Posterior vena cava (tissue), 2 donors: ENCODE measurements around the gene FAM181A. TPM values are rescaled to one million over a fixed set of nuclear protein-coding genes. Genes with fewer than 3 reads are reported as not detected.

Experiments used
- DNase-seq: peaks from one replicate; pipeline ENCODE4 v3.0.0-alpha.2; 2020; ENCODE audit warnings: low spot score
- intact Hi-C, 2 donors: fragments of 100-400 bp; cut with DNase I; formaldehyde crosslinking; loops; one replicate each; pipeline versions ENCODE4 v1.14.1 to v1.14.2; 2022 to 2023
- microRNA-seq, 2 donors: library from miRNA; unstranded; fragments of <30 nt; microRNA quantifications; one replicate each; pipeline ENCODE4 v1.2.0, GENCODE V29; 2020 to 2021; ENCODE audit warnings: borderline microRNAs expressed in 2 of 2
- total RNA-seq, 2 donors: library from RNA; stranded (reverse); fragmentation: NEBNext Ultra II Directional; extraction: Animal tissue kit (Norgen Biotek cat#: 25700); gene quantifications; one replicate each; pipeline ENCODE4 v1.2.1, GENCODE V29; 2021
- donor health status: DM: yes; HTN: yes; CAD: no.
- donor health status: DM: yes; HTN: yes; CAD: no.

FAM181A gene
- total RNA-seq, 2 donors from 2014 or later, result not detected

DNA sequence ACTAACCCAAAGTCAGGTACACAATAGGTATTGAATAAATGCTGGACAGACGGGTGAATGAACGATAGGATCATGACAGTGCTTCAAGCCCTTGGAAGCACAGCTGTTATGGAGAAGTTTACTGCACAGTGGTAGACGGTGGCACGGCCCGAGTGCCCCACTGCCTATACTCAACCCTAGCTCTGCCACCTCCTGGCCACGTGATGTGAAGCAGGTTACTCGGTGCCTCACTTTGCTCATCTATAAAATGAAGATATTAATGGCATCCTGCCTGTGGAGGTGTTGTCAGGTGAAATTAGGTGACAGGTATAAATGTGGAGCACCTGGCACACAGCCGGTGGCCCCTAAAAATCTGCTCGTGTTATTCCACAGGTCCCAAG lies 43.4 kb downstream of the FAM181A start:
- intact Hi-C loops, result no loop called here
- DNase-seq, result no peak

- intact Hi-C loops, result no loop called here
- DNase-seq, result no peak
Observed at GRCh38 chr14:93970965-93971634, 44.0 kb downstream of the FAM181A start.

- intact Hi-C loops, result no loop called here
- DNase-seq, result no peak
Observed at GRCh38 chr14:93971635-93972027, 44.5 kb downstream of the FAM181A start.

DNA sequence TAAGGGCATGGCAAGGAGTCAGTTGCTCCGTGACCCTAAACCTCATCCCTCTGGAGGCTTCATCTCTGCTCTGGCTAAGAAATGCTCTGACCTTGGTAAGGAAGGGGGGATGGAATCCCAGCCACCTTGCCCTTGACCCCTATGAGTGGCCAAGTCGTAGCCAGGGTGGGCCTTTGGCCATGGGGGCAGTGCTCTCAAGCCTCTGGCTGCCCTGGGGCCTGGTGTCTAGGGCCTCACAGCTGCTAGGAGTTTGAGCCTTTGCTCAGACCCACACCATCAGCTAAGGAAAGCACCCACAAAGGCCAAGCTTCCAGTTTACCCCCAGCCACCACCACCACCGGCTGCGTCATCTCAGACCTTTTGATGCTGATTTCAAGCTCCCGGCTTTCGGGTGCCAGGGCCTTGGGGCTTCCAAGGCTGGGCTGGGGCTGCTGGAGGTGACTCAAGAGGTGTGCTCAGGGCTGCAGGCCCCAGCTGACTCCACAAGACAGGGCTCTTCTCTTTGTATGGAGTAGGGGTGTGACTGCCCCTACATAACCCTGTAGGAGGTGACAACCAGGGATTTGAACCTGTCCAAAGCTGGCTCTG lies 45.6 kb downstream of the FAM181A start:
- intact Hi-C loops, result no loop called here
- no peak for DNase-seq

DNA sequence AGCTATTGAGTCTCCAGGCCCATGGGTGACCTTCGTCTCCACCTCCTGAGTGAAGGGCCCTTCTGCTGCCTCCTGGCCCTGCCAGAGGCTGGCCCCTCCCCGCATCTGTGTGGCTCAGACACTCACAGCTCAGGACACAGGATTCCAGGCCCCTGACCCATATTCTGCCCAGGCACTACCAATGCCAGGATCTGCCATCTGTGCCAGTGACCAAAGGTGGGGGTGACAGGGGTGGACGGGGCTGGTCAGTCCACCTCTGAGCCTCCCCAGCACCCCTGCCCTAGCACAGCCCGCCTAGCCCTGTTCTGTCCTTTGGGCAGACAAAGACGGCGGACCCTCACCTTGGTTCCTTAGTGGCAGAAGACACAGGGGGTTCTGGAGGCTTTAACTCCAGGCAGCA lies 46.5 kb downstream of the FAM181A start:
- no peak for DNase-seq
- intact Hi-C loops, result no loop called here

DNA sequence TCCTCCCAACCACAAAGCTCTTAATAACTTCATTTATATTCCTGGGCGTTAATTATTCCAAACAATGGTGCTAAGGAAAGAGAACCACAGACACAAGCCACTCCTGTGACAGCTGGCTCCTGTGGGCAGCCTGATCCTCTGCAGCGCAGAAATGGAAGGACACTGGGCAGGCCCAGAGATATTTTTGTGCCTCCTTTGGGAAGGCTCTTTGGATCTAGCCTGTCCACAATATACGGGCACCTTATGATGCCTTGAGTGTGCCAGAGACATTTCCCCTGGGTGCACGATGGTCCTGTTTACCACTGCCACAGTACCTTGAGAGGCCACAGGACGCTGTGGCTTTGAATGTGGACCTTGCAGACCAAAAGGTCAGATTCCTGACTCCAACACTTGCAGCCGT lies 47.2 kb downstream of the FAM181A start:
- intact Hi-C loops, result no loop called here
- DNase-seq, result no peak

- DNase-seq, result no peak
- intact Hi-C loops, result no loop called here
Observed at GRCh38 chr14:93974833-93975232, 47.7 kb downstream of the FAM181A start.

GRCh38 chr14:93975791-93976476 lies 48.8 kb downstream of the FAM181A start:
- intact Hi-C loops, result no loop called here
- no peak for DNase-seq

DNA sequence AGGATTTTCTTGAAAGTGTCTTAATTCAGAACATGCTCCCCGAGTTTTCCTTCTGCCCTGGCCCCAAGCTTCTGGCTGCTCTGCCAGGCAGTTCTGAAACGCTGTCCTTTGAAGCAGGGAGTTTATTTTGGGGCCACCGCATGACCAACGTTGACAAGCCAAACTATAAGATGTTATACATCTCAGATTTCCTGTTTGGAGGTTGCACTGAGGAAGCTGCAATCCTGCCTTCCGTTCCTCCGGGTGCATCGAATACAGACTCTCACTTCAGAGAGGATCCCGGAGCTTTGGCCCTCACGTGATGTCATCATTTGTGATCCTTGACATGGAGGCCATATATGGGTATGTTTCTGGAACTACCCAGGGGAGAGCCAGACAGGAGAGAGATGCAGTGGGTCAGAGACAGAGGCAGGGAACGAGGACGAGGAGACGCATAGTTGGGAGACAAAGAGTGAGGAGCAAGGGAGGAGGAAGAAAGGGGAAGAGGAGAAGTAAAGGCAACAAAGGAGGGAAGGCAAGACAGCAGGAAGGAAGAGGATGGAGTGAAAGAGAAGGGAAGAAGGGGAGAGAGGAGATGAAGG lies 49.4 kb downstream of the FAM181A start, which contains the start of gene ASB2:
Gene ASB2, minus strand, starts transcription at position 94 of the 581 bp plus-strand sequence. CDS start 12,031 bp downstream, outside the sequence.
- no peak for DNase-seq
- intact Hi-C loops, result no loop called here

- intact Hi-C loops, result no loop called here
- DNase-seq, result no peak
Observed at GRCh38 chr14:93977171-93977570, 50.0 kb downstream of the FAM181A start.

DNA sequence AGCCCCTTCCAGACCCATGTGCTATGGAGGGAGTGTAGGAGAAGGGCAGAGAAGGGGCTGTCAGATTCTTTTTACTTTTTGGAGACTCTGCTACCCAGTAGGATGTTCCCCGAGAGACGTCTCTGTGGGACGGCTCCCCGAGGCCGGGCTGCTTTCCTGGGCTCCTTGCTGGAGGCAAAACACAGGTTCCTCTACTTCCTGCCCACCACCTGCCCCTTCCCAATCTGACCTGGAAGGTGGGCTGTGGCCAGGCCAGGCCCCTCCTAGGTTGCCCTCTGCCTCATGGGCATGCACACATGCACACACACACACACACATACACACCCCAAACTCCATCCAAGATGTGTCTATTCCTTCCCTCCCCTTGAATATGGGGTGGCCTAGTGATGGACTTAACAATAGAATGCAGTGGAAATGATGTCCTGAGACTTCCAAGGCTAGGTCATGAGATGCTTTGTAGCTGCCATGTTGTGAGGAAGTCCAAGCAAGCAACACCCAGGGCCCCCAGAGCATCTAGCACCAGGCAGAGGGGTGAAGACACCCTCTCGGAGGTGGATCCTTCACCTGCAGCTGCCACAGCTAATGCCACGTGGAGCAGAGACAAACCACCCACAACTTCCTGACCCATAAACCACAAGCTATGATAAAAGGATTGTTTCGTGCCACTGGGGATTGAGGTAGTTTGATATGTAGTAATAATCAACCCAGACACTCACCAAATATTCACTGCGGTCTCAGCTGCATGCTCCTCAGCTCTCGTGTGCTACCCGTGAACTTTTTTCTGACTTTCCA lies 50.8 kb downstream of the FAM181A start:
- DNase-seq, result no peak
- intact Hi-C loops, result no loop called here

DNA sequence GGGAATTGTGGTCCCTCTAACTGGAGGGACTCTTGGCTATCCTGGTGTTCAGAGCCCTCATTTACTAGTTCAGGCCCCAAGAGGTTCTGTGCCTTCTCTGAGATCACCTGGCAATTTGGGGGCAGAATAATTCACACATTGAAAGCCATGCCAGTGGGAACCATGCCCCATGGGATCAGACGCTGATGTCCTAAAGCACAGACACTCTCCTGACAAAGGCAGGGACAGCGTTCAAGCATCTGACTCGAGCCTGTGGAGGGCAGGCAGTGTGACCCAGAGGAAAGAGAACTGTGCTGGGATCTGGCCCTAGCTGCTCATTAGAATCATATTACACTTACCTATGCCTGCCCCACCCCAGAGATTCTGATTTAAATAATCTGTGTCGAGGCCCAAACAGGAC lies 51.6 kb downstream of the FAM181A start:
- intact Hi-C loops, result no loop called here
- no peak for DNase-seq

Small RNA genes lying within 50 kb of the gene (microRNA-seq; reads per million reads assigned to microRNA genes)
- gene MIR4506, result 0 to 0.52 reads per million in 2 donors

Other genes with a start within 250 kb of the FAM181A start
- 1 to 10 TPM; 5.0 to 9.6 TPM for gene PRIMA1, start 138.9 kb upstream of the FAM181A start, total RNA-seq
- 10 to 100 TPM; 60.0 to 66.5 TPM for gene ASB2, start 49.2 kb downstream of the FAM181A start, total RNA-seq
- not detected for gene CCDC197, start 70.0 kb downstream of the FAM181A start, total RNA-seq
- gene OTUB2, start 99.0 kb downstream of the FAM181A start, total RNA-seq, result 1 to 10 TPM in 1 of 2 donors, under 1 TPM in 1; 0.37 to 1.2 TPM
- gene DDX24, start 153.9 kb downstream of the FAM181A start, total RNA-seq, result 100 to 1,000 TPM; 166 to 175 TPM
- 10 to 100 TPM; 11.2 to 21.7 TPM for gene IFI27L1, start 154.0 kb downstream of the FAM181A start, total RNA-seq
- gene IFI27, start 183.4 kb downstream of the FAM181A start, total RNA-seq, result 100 to 1,000 TPM; 122 to 282 TPM
- 10 to 100 TPM; 39.7 to 43.1 TPM for gene IFI27L2, start 202.3 kb downstream of the FAM181A start, total RNA-seq
- under 1 TPM; 0.32 to 0.38 TPM for gene PPP4R4, start 247.0 kb downstream of the FAM181A start, total RNA-seq